ENCODE measurements around the gene ATP2B2.

GRCh38 chr3:10379961-10380360, 125.4 kb downstream of the ATP2B2 start:
- TF ChIP-seq CTCF (IDR thresholded peaks at IDR 0.05; ENCODE audit: control extremely low read depth in 1 of 3, insufficient read depth in 1 of 3, low read depth in 1 of 3, low read length in 3 of 3) (no peak), KDM5A (IDR thresholded peaks at IDR 0.05; ENCODE audit: low read length) (no peak), POLR2AphosphoS5 (IDR thresholded peaks at IDR 0.05; ENCODE audit: low read depth, low read length) (no peak)

Data from H1 (cell line).